Spleen (tissue), 11 donors: Measurements from ENCODE around the gene CASQ1. TPM values are rescaled to one million over a fixed set of nuclear protein-coding genes. Genes with fewer than 3 reads are reported as not detected.
A peak's percentile ranks its signal among the peaks of the same experiment; 100 is the strongest.

Source experiments
- DNase-seq: peaks from one replicate; pipeline ENCODE4 v3.0.0-alpha.2; 2020
- H3K27ac ChIP-seq, 8 donors: fragments of 200-600 bp; sonication (generic) in 7 of 8; 1 replicate in 4 of 8; 2 replicates in 4 of 8; pipeline versions ENCODE4 v1.5.0 to v1.8.0; 2016 to 2021; ENCODE audit warnings: inconsistent platforms in 4 of 8, mild to moderate bottlenecking in 4 of 8, moderate library complexity in 1 of 8
- H3K27me3 ChIP-seq, 7 donors: fragments of 200-600 bp; sonication (generic) in 6 of 7; replicated peaks in 1 of 7; 1 replicate in 4 of 7; 2 replicates in 3 of 7; pipeline versions ENCODE4 v1.5.0 to v1.8.0; 2016 to 2021; ENCODE audit warnings: inconsistent platforms in 3 of 7, mild to moderate bottlenecking in 1 of 7
- H3K36me3 ChIP-seq, 6 donors: fragments of 200-600 bp; sonication (generic) in 5 of 6; 1 replicate in 4 of 6; 2 replicates in 2 of 6; pipeline versions ENCODE4 v1.5.0 to v1.8.0; 2016 to 2021; ENCODE audit warnings: inconsistent platforms in 2 of 6
- H3K4me1 ChIP-seq, 6 donors: fragments of 200-600 bp; sonication (generic) in 5 of 6; 1 replicate in 3 of 6; 2 replicates in 3 of 6; pipeline versions ENCODE4 v1.5.0 to v1.8.0; 2016 to 2021; ENCODE audit warnings: inconsistent platforms in 3 of 6
- H3K4me3 ChIP-seq, 8 donors: fragments of 200-600 bp; sonication (generic) in 7 of 8; 1 replicate in 4 of 8; 2 replicates in 4 of 8; pipeline versions ENCODE4 v1.5.0 to v1.8.0; 2016 to 2021; ENCODE audit warnings: inconsistent platforms in 4 of 8, mild to moderate bottlenecking in 4 of 8, moderate library complexity in 2 of 8
- H3K9me3 ChIP-seq, 8 donors: fragments of 200-600 bp; sonication (generic) in 7 of 8; 1 replicate in 4 of 8; 2 replicates in 4 of 8; pipeline versions ENCODE4 v1.5.0 to v1.8.0; 2016 to 2021; ENCODE audit warnings: inconsistent platforms in 4 of 8
- POLR2A ChIP-seq, 3 donors: fragments of 450-650 bp; IDR thresholded peaks; one replicate each; pipeline ENCODE4 v1.5.1; 2017; ENCODE audit warnings: antibody characterized with exemption in 3 of 3, mild to moderate bottlenecking in 1 of 3
- POLR2AphosphoS5 ChIP-seq, 3 donors: sonication (generic); formaldehyde crosslinking; IDR thresholded peaks; one replicate each; pipeline ENCODE4 v1.5.1; 2017; ENCODE audit warnings: antibody characterized with exemption in 3 of 3
- WGBS, 5 donors: extraction: QIAGEN DNeasy Blood & Tissue Kit in 3 of 5; methylation state at CpG; one replicate each; pipeline versions ENCODE4 v1.1.5 to v1.1.7; 2013 to 2018; 5-methylcytosine and 5-hydroxymethylcytosine counted together
- intact Hi-C: fragments of 100-400 bp; cut with DNase I; formaldehyde crosslinking; loops from one replicate; pipeline ENCODE4 v1.15.0; 2023; ENCODE audit warnings: low total_unique reads
- polyA plus RNA-seq, 3 donors: library from polyadenylated mRNA; stranded (reverse); fragments of 200-250 nt; gene quantifications; one replicate each; pipeline ENCODE4 v1.2.1, GENCODE V29; 2013
- total RNA-seq, 7 donors: library from RNA; depleted of rRNA in 3 of 7; stranded (reverse); fragments of >200 nt in 3 of 7; fragmentation: NEBNext Ultra II Directional in 4 of 7; extraction: Animal tissue kit (Norgen Biotek cat#: 25700) in 4 of 7; gene quantifications; one replicate each; pipeline versions ENCODE4 v1.1.0 to v1.2.1, GENCODE V29; 2016 to 2021
- TF ChIP-seq, protein P1 (sequence below), 11 experiments: fragments of 200-600 bp in 7 of 11; fragments of 450-650 bp in 4 of 11; sonication (generic) in 4 of 11; IDR thresholded peaks in 8 of 11; conservative IDR thresholded peaks in 3 of 11; 1 replicate in 7 of 11; 2 replicates in 4 of 11; pipeline versions ENCODE4 v1.4.0 to v1.8.0; 2016 to 2021; ENCODE audit warnings: antibody characterized with exemption in 11 of 11, inconsistent platforms in 4 of 11, mild to moderate bottlenecking in 1 of 11
- donor health status: healthy with polysubstance abuse.
- donor health status: DM: no; HTN: no; CAD: no; lungs with moderate emphysema.
- donor health status: DM: no; HTN: no; CAD: no.
- donor health status: Bipolar disorder and iron deficiency.
- donor health status: healthy.
- donor health status: DM: no; HTN: no; CAD: no.
- donor health status: DM: yes; HTN: yes; CAD: no.

CASQ1 gene
- total and polyA plus RNA-seq, 10 donors = 0.37 to 1.5 (median 0.92) TPM; not detected in 3

DNA sequence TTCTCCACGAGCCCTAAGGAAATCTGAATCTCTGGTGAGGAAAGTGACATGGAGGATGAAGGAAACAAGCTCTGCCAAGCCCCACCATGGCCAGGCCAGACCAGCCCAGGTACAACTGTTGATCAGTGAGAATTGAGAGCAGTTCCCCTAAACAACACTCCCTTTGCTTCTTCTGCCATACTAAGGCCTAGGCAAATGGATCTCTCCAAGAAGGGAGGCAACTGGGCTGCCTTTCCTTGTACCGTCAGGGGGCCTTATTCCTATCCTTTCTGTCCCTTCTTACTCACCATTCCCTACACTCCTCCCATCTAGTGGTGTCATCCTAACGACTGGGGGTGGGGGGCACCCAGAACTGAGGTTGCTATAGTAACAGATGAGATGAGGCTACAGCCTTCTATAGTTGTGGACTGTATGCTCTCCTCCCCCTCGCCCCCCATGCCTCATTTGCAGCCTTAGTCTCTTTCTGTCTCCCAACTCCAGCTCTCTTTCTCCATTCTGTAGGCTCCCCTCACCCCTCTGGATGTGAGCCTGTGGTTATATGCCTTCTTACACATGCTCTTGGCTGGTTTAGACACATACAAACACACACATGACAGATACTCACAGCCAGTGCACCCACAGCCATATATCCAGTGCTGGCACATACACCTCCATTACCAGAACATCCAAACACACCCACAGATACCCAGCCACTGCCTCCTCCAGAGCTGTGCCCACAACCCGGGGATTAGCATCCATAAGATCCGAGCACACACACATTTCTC lies 18.4 kb downstream of the CASQ1 start:
- H3K27me3 ChIP-seq = no peaks in the 10 kb centered on the region
- intact Hi-C loops = no loop called here
- H3K4me1 ChIP-seq = peaks cover 39 to 79% (median 69%) of the 10 kb centered on the region in 6 donors
- no peaks in the 10 kb centered on the region for H3K9me3 ChIP-seq
- H3K4me3 ChIP-seq = peak overlapping the region in 1 of 8 donors; percentile 16
- TF ChIP-seq POLR2AphosphoS5 (IDR thresholded peaks at IDR 0.05) (no peak), POLR2A (IDR thresholded peaks at IDR 0.05) (no peak)
- TF ChIP-seq, protein P1, sequence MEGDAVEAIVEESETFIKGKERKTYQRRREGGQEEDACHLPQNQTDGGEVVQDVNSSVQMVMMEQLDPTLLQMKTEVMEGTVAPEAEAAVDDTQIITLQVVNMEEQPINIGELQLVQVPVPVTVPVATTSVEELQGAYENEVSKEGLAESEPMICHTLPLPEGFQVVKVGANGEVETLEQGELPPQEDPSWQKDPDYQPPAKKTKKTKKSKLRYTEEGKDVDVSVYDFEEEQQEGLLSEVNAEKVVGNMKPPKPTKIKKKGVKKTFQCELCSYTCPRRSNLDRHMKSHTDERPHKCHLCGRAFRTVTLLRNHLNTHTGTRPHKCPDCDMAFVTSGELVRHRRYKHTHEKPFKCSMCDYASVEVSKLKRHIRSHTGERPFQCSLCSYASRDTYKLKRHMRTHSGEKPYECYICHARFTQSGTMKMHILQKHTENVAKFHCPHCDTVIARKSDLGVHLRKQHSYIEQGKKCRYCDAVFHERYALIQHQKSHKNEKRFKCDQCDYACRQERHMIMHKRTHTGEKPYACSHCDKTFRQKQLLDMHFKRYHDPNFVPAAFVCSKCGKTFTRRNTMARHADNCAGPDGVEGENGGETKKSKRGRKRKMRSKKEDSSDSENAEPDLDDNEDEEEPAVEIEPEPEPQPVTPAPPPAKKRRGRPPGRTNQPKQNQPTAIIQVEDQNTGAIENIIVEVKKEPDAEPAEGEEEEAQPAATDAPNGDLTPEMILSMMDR (IDR thresholded peaks at IDR 0.05 in 8 of 11, conservative IDR thresholded peaks at IDR 0.05 in 3 of 11) = no peak
- H3K27ac ChIP-seq = peak overlapping the region in 7 of 8 donors; percentile 52 to 95 (median 91)
- H3K36me3 ChIP-seq = peaks cover 0 to 70% (median 33%) of the 10 kb centered on the region in 6 donors
- WGBS, 5 donors = 63 to 75% (median 67%) methylated on average over 6 of the region's 6 CpGs
- no peak for DNase-seq

- Histone ChIP-seq H3K27ac (peak overlapping the region in 5 of 8 donors; percentile 89 to 95 (median 93)), H3K4me3 (no peak overlapping the region), H3K9me3 (no peaks in the 10 kb centered on the region), H3K27me3 (no peaks in the 10 kb centered on the region), H3K4me1 (peaks cover 33 to 77% (median 64%) of the 10 kb centered on the region in 6 donors), H3K36me3 (peaks cover 0 to 77% (median 40%) of the 10 kb centered on the region in 6 donors)
- 60 to 77% (median 68%) methylated on average over 7 of the region's 7 CpGs for WGBS, 5 donors
- no peak for DNase-seq
- intact Hi-C loops = no loop called here
- TF ChIP-seq POLR2A (IDR thresholded peaks at IDR 0.05) (no peak), POLR2AphosphoS5 (IDR thresholded peaks at IDR 0.05) (peak in 2 of 3 donors; percentile 34 to 38)
- TF ChIP-seq, protein P1 (IDR thresholded peaks at IDR 0.05 in 8 of 11, conservative IDR thresholded peaks at IDR 0.05 in 3 of 11) = no peak
These were observed 19.1 kb downstream of the CASQ1 start for GRCh38 chr1:160209321-160210046.

GRCh38 chr1:160210561-160210960 lies 20.2 kb downstream of the CASQ1 start:
- TF ChIP-seq POLR2A (IDR thresholded peaks at IDR 0.05) (no peak), POLR2AphosphoS5 (IDR thresholded peaks at IDR 0.05) (no peak)
- TF ChIP-seq, protein P1 (IDR thresholded peaks at IDR 0.05 in 8 of 11, conservative IDR thresholded peaks at IDR 0.05 in 3 of 11) = no peak
- peaks cover 27 to 75% (median 60%) of the 10 kb centered on the region in 6 donors for H3K4me1 ChIP-seq
- H3K36me3 ChIP-seq = peaks cover 0 to 88% (median 51%) of the 10 kb centered on the region in 6 donors
- H3K27me3 ChIP-seq = no peaks in the 10 kb centered on the region
- 75 to 86% (median 84%) methylated on average over 5 of the region's 5 CpGs for WGBS, 5 donors
- intact Hi-C loops = no loop called here
- H3K4me3 ChIP-seq = no peak overlapping the region
- peak overlapping the region in 5 of 8 donors; percentile 14 to 95 (median 89) for H3K27ac ChIP-seq
- DNase-seq = no peak
- no peaks in the 10 kb centered on the region for H3K9me3 ChIP-seq
